ENCODE data around the gene SLC28A2. TPM values are rescaled to one million over a fixed set of nuclear protein-coding genes. Genes with fewer than 3 reads are reported as not detected.
"Not testable (repeated sequence)": the region's sequence is repeated elsewhere in the genome, so short reads cannot be mapped to it uniquely, and the experiment has no call there.

SLC28A2 gene
- total RNA-seq, 4 donors from 2014 or later: not detected

DNA sequence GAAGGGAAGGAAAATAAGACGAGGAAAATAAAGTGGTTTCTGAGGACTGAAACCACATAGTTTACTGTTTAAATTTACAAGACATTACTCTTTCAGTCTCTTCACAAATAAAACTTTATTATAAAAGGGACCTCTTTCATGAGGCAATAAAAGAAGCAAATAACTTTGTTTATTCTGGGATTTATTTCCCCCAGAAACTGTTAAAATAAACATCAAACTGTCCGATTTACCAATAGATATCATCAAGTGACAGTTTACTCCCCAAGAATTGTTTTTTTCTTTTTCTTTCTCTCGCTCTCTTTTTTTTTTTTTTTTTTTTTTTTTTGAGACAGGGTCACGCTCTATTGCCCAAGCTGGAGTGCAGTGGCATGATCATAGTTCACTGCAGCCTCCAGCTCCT lies 54.1 kb downstream of the SLC28A2 start:
- no peak overlapping the region for H3K4me3 ChIP-seq (ENCODE audit: low read depth, poor library complexity, severe bottlenecking)
- TF ChIP-seq POLR2A (IDR thresholded peaks at IDR 0.05): no peak
- TF ChIP-seq, protein P1, sequence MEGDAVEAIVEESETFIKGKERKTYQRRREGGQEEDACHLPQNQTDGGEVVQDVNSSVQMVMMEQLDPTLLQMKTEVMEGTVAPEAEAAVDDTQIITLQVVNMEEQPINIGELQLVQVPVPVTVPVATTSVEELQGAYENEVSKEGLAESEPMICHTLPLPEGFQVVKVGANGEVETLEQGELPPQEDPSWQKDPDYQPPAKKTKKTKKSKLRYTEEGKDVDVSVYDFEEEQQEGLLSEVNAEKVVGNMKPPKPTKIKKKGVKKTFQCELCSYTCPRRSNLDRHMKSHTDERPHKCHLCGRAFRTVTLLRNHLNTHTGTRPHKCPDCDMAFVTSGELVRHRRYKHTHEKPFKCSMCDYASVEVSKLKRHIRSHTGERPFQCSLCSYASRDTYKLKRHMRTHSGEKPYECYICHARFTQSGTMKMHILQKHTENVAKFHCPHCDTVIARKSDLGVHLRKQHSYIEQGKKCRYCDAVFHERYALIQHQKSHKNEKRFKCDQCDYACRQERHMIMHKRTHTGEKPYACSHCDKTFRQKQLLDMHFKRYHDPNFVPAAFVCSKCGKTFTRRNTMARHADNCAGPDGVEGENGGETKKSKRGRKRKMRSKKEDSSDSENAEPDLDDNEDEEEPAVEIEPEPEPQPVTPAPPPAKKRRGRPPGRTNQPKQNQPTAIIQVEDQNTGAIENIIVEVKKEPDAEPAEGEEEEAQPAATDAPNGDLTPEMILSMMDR (IDR thresholded peaks at IDR 0.05): no peak
- 77 to 78% methylated on average over 4 of the region's 4 CpGs for WGBS, 2 donors
- intact Hi-C loops (cut with DNase I; ENCODE audit: low total_unique reads): no loop called here
- no peak for DNase-seq (ENCODE audit: low spot score in 2 of 2)

DNA sequence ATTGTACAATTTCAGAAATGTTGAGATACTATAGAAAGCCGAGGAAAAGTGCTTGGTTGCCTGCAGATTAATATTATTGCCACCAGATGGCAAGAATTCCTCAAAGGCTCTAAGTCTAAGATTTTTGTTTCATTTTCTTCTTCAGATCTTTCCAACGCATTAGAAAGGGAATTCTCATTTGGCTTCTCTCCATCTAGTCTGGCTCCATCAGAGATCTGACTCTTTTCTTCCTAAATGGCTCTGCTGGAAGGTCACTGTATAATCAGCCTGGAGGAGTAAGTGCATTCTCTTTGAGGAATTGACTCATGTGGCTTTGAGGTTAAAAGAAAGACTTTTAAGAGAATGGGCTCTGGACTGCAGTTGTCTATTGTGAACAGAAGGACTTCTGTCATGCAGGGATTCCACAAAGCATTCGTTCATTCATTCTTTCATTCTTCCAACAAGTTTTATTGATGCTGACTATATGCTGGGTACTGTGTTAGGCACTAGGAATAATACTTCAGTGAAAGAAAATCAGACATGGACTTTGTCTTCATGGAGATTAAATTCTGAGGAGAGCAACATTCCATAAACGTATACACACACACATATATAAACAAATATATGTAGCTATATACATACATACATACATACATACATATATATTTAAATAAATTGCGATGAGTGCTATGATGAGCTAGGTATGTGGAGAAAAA lies 55.3 kb downstream of the SLC28A2 start:
- no peak overlapping the region for H3K4me3 ChIP-seq (ENCODE audit: low read depth, poor library complexity, severe bottlenecking)
- WGBS, 2 donors: 30 to 32% methylated on average over 5 of the region's 5 CpGs
- DNase-seq (ENCODE audit: low spot score in 2 of 2): no peak
- intact Hi-C loops (cut with DNase I; ENCODE audit: low total_unique reads): no loop called here
- TF ChIP-seq, protein P1 (IDR thresholded peaks at IDR 0.05): no peak
- TF ChIP-seq POLR2A (IDR thresholded peaks at IDR 0.05): no peak

DNA sequence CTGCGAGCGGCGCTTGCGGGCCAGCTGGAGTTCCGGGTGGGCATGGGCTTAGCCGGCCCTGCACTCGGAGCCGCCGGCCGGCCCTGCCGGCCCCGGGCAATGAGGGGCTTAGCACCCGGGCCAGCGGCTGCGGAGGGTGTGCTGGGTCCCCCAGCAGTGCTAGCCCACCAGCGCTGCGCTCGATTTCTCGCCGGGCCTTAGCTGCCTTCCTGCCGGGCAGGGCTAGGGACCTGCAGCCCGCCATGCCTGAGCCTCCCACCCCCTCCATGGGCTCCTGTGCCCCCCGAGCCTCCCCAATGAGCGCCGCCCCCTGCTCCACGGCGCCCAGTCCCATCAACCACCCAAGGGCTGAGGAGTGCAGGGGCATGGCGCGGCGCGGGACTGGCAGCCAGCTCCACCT lies 62.1 kb downstream of the SLC28A2 start:
- 94 to 96% methylated on average over 28 to 31 of the region's 31 CpGs for WGBS, 2 donors
- intact Hi-C loops (cut with DNase I; ENCODE audit: low total_unique reads); DNase-seq (ENCODE audit: low spot score in 2 of 2); H3K4me3 ChIP-seq (ENCODE audit: low read depth, poor library complexity, severe bottlenecking): not testable (repeated sequence)

DNA sequence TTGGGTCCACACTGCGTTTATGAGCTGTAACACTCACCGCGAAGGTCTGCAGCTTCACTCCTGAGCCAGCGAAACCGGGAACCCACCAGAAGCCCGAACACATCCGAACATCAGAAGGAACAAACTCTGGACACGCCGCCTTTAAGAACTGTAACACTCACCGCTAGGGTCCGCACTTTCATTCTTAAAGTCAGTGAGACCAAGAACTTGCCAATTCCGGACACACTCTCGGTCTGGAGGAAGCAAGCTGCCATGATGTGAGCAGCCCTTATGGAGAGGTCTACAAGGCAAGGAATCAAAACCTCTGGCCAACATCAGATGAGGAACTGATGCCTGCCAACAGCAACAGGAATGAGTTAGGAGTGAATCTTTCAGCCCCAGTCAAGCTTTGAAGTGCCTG lies 62.9 kb downstream of the SLC28A2 start:
- H3K4me3 ChIP-seq (ENCODE audit: low read depth, poor library complexity, severe bottlenecking): no peak overlapping the region
- 76 to 85% methylated on average over 13 of the region's 13 CpGs for WGBS, 2 donors
- TF ChIP-seq, protein P1 (IDR thresholded peaks at IDR 0.05): no peak
- TF ChIP-seq POLR2A (IDR thresholded peaks at IDR 0.05): no peak
- DNase-seq (ENCODE audit: low spot score in 2 of 2): no peak
- intact Hi-C loops (cut with DNase I; ENCODE audit: low total_unique reads): no loop called here

DNA sequence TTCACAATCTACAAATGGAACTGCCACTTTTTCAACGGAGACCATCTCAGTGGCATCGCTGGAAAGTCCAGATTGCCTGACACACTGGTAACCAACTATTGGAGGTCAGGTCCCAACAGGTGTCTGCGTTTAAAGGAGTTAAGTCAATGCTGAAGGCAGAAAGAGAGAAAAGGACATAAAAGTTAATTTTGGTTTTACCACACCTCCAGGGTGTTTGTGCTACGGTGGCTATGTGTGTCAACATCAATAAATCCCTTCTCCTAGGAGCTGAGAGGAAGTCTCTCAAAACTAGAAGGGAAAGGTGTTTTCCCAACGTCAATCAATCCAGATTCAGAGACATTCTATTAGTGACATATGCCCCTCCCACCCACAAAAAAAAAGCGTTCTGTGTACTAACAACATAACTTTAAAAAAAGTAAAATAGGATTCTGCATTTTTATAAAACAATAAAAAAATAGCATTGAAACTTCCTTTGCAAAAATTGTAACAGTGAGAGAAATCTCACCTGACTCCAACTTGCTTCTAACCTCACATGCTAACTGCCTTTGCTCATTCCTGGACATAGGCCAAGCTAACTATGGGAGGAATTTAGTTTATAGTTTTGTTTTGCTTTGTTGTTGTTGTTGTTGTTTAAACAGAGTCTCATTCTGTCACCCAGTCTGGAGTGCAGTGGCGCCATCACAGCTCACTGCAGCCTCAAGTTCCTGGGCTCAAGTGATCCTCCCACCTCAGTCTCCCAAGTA lies 67.6 kb downstream of the SLC28A2 start:
- WGBS, 2 donors: 49 to 58% methylated on average over 7 of the region's 7 CpGs

More for the DNA sequence above, 67.6 kb downstream of the SLC28A2 start:
- no peak overlapping the region for H3K4me3 ChIP-seq (ENCODE audit: low read depth, poor library complexity, severe bottlenecking)
- no peak for DNase-seq (ENCODE audit: low spot score in 2 of 2)
- intact Hi-C loops (cut with DNase I; ENCODE audit: low total_unique reads): no loop called here
- TF ChIP-seq, protein P1 (IDR thresholded peaks at IDR 0.05): no peak
- no peak for TF ChIP-seq POLR2A (IDR thresholded peaks at IDR 0.05)

Measured in lower leg skin (tissue), 4 donors.